Sigmoid colon (tissue), 4 donors: ENCODE data around the gene PRAME.

Experiments
- POLR2A ChIP-seq, 2 donors: fragments of 450-650 bp; IDR thresholded peaks; one replicate each; pipeline ENCODE4 v1.6.1; 2016; ENCODE audit warnings: antibody characterized with exemption in 2 of 2, mild to moderate bottlenecking in 2 of 2, moderate library complexity in 2 of 2
- POLR2AphosphoS5 ChIP-seq, 4 donors: sonication (generic); formaldehyde crosslinking; IDR thresholded peaks; one replicate each; pipeline ENCODE4 v1.6.1; 2017; ENCODE audit warnings: antibody characterized with exemption in 4 of 4
- TF ChIP-seq, protein P1 (sequence below), 4 experiments: fragments of 450-650 bp in 3 of 4; fragments of 200-600 bp in 1 of 4; IDR thresholded peaks; one replicate each; pipeline ENCODE4 v1.5.1; 2016 to 2019; ENCODE audit warnings: antibody characterized with exemption in 4 of 4, mild to moderate bottlenecking in 3 of 4, moderate library complexity in 2 of 4

DNA sequence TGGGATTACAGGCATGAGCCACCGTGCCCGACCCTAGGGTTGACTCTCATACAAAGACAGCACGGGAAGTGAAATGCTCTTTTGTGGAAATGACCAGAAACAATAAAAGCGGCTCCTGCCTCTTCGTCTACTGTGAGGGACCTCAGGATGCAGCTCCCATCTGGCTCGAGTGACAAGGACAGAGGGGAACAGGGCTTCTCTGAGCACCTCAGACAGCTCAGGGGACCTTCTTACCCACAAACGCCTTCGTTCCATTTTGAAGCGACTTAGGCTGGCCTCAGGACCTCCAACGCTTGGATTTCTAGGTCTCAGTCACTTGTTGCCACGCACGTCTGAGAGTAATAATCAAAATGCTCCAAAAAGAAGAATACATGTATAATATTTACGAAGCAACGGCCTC is 2.5 kb downstream of the PRAME start:
- TF ChIP-seq, protein P1, sequence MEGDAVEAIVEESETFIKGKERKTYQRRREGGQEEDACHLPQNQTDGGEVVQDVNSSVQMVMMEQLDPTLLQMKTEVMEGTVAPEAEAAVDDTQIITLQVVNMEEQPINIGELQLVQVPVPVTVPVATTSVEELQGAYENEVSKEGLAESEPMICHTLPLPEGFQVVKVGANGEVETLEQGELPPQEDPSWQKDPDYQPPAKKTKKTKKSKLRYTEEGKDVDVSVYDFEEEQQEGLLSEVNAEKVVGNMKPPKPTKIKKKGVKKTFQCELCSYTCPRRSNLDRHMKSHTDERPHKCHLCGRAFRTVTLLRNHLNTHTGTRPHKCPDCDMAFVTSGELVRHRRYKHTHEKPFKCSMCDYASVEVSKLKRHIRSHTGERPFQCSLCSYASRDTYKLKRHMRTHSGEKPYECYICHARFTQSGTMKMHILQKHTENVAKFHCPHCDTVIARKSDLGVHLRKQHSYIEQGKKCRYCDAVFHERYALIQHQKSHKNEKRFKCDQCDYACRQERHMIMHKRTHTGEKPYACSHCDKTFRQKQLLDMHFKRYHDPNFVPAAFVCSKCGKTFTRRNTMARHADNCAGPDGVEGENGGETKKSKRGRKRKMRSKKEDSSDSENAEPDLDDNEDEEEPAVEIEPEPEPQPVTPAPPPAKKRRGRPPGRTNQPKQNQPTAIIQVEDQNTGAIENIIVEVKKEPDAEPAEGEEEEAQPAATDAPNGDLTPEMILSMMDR (IDR thresholded peaks at IDR 0.05): no peak
- TF ChIP-seq POLR2A (IDR thresholded peaks at IDR 0.05): no peak
- no peak for TF ChIP-seq POLR2AphosphoS5 (IDR thresholded peaks at IDR 0.05)
